G401 (cell line): ENCODE results near the gene LHX4. TPM values are rescaled to one million over a fixed set of nuclear protein-coding genes. Genes with fewer than 3 reads are reported as not detected.
"Not testable (repeated sequence)": the region's sequence is repeated elsewhere in the genome, so short reads cannot be mapped to it uniquely, and the experiment has no call there.

ENCODE experiments used
- DNase-seq: peaks from one replicate; pipeline ENCODE4 v3.0.0-alpha.2; 2015; ENCODE audit warnings: low spot score
- in situ Hi-C: cut with HindIII; loops from 2 replicates; pipeline ENCODE4 v1.10.0; 2016; ENCODE audit warnings: low sequenced_read_pairs, mixed read lengths
- total RNA-seq: library from RNA; depleted of rRNA; stranded (reverse); fragments of >200 nt; shearing (Covaris generic); gene quantifications from 2 replicates; pipeline ENCODE4 v1.2.3, GENCODE V29; 2014

LHX4 gene
- total RNA-seq, 1 experiment from 2014 or later, result not detected

DNA sequence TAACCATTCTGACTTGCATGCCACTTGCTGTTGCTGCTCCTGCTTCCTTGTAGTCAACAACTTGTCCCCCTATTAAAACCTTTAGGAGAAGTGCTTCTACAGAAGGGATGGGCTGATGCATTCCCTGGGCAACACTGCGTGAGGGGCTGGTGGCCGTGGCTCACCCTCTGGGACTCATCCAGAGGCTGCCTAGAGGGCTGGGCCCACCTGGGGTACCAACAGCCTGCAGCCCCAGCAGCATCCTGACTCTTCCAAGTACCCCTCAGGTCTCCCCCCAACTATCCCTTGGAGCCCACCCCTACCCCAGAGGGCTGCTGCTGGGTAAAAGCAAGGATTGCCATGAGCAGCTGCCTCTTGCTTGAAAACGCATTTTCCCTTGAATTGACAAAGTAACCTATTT lies 34.7 kb upstream of the LHX4 start:
- no peak for DNase-seq

DNA sequence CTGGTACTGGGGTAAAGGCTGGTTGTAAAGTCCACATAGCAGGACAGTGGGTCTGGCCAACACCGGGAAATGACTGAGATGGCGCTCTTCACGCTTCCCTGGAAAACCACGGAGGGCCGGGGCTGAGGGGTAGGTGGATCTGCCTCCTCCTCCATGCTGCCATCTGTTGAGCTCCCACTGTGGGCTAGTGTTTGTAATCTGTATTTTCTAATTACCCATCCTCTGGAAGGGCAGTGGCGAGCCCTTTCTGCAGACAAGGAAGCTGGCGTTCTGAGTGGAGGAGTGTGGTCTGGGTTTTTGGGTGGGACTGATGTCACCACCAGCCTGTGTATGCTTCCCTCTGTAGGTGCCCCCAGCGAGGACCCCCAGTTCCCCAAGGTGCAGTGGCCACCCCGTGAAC lies 34.1 kb upstream of the LHX4 start:
- in situ Hi-C loops, result no loop called here
- no peak for DNase-seq

More for the DNA sequence above, 34.7 kb upstream of the LHX4 start:
- in situ Hi-C loops, result no loop called here

DNA sequence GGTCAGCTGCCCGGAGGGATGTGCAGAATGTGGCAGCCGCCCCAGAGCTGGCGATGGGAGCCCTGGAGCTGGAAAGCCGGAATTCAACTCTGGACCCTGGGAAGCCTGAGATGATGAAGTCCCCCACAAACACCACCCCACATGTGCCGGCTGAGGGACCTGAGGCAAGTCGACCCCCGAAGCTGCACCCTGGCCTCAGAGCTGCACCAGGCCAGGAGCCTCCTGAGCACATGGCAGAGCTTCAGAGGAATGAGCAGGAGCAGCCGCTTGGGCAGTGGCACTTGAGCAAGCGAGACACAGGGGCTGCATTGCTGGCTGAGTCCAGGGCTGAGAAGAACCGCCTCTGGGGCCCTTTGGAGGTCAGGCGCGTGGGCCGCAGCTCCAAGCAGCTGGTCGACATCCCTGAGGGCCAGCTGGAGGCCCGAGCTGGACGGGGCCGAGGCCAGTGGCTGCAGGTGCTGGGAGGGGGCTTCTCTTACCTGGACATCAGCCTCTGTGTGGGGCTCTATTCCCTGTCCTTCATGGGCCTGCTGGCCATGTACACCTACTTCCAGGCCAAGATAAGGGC lies 33.5 kb upstream of the LHX4 start:
- in situ Hi-C loops, result no loop called here
- DNase-seq, result no peak

DNA sequence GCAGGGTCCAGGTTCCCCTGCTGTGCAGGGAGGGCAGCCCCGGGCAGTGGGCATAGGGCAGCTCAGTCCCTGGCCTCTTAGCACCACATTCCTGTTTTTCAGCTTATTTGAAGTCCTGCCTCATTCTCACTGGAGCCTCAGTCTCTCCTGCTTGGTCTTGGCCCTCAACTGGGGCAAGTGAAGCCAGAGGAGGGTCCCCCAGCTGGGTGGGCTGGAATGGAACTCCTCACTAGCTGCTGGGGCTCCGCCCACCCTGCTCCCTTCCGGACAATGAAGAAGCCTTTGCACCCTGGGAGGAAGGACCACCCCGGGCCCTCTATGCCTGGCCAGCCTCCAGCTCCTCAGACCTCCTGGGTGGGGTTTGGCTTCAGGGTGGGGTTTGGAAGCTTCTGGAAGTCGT lies 32.8 kb upstream of the LHX4 start:
- no peak for DNase-seq
- in situ Hi-C loops, result no loop called here

DNA sequence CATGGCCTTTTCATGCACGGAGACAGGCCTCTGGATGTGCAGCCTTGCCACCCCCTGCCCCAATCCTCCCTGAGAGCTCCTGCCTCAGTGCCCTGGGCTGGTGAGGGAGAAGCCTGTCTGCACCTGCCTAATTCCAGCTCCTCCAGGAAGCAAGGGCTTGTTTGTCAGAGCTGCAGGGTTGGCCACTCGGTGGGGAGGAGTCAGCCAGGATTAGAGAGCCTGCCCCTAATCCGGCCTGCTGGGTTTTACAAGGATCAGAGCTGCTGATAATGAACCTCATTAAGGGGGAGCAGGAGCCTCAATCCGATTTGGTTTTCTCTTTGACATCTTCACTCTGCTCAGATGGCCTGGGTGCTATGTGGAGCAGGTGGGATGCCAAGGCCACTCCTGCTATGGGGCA lies 31.9 kb upstream of the LHX4 start:
- in situ Hi-C loops, result no loop called here
- no peak for DNase-seq

DNA sequence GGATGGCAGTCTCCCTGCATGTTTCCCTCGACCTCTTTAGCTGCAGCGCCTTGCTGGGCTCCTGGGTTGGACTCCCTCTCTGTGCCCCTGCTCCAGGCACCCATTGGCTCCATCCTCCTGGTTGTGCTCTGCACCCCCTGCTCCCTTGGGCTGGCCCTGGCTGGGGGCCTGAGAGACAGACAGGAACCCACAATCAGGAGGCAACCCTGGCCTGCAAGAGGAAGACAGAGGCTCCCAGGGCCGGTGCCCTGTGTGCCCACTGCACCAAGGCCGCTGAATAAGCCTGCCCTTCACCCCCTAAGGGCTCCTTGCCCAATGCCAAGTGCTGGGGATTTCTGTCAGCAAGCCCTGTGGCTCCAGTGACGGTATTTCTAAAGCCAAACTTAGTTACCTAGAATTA lies 31.5 kb upstream of the LHX4 start:
- in situ Hi-C loops, result no loop called here
- no peak for DNase-seq

DNA sequence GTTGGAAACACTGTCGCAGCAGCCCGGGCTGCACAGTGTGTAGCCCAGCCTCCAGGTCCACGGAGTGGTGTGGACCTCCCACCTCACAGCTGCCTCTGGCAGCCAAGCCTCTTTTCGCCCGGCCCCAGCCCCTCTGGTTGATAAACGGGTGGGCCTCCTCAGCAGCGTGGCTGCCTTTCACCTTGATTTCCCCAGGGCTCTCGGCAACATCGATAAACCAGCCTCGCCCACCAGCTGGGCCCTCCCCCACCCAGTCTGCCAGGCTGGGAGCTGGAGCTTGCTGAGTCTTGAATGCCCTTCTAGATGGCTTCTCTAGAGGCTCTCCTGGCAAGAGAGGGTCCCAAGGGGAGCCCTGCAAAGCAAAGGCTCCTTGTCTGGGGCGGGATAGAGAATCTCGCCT lies 31.0 kb upstream of the LHX4 start:
- no peak for DNase-seq
- in situ Hi-C loops, result no loop called here

DNA sequence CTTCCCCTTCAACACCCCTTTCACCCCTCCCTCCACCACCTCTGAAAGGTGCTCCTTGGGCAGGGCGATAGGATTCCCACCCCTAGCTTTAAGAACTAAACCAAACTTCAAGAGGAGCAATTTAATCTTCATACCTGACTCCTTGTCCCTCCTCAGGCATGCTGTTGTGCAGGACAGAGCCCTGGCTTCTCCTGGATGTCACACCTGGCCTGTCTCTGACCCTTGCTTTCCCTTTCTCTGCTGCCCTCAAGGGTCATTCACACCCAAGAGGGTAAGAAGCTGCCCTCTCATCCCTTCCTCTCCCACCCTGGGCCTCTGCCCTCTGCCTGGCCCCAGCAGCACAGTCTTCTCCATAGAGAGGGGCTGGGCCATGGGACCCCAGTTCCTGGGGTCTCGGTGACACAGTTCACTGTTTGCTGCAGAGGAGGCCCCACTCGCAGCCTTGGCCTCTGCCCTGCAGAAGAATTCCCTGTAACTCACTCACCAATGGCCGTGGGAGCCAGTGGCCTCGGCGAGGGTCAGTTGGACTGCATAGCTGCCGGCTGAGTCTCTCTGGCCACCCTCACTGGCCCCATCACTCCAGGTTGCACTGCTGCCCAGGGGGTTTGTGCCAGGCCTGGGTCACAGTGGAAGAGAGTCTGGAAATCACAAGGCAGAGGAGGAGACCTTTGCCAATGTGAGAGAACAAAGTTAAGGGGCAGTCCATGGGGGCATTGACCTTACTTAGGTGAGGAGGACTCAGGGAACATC lies 28.4 kb upstream of the LHX4 start:
- in situ Hi-C loops, result no loop called here
- DNase-seq, result no peak

DNA sequence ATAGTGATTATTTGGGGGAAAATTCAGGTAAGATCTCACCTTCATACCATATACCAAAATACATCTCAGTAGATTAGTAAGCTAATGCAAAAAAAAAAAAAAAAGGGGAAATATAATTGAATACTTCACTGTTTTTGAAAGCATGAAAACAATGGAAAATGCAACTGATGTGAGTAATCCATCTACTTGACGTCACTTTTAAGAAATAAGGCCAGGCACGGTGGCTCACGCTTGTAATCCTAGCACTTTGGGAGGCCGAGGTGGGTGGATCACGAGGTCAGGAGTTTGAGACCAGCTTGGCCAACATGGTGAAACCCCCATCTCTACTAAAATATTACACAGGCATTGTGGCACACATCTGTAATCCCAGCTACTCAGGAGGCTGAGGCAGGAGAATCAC lies 27.5 kb upstream of the LHX4 start:
- in situ Hi-C loops, DNase-seq: not testable (repeated sequence)

DNA sequence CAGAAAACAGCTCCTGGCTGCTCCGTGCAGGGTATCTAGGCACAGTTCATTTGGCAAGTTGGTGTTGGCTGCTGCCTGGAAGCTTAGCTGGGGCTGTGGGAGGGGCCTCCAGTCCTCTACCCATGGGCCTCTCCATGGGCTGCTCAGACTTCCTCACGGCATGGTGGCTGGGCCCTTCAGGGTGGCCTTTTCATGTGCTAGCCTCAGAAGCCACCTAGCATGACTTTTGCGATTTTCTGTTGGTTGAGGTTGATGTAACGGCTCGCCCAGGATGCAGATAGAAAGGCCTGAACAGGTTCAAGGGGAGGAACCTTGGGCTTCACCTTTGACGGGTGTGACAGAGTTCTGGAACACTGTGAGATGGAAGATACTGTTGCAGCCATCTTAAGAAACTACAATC lies 25.8 kb upstream of the LHX4 start:
- in situ Hi-C loops, result no loop called here
- no peak for DNase-seq

DNA sequence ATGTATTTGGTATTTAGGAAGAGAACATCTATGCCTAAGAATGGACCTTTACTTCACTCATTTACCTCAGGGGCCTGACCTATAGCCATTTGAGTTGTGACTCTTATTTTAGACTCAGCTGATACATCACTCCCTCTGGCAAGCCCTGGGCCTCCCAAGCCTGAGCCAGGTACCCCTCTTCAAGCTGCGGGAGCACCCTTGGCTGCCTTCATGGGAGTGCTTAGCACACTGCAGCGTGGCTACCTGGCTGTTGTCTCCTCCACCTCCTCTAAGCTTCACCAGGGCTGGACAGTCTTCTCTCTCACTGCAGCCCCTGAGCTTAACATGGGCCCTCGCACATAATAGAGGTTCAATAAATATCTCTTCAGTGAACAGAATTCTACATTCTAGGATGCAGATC lies 23.5 kb upstream of the LHX4 start:
- in situ Hi-C loops, result no loop called here
- no peak for DNase-seq

DNA sequence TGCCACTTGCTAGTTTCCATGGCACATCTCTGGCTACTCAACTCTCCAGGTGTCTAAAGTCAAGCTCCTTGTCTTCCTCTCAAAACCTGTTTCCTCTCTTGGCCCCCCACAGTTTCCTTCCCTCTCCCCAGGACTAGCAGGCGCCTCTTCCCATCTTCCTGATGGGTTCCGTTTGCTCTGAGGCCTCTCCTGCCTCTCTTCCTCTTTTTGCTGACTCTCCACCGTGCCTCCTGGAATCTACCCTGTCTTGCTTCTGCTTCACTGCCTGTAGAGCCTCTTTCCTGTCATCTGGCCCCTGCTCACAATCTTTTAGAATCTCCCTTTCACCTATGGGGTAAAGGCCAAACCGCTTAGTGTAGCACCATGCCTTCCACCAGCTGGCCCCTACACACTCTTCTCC lies 21.8 kb upstream of the LHX4 start:
- in situ Hi-C loops, result no loop called here
- no peak for DNase-seq

DNA sequence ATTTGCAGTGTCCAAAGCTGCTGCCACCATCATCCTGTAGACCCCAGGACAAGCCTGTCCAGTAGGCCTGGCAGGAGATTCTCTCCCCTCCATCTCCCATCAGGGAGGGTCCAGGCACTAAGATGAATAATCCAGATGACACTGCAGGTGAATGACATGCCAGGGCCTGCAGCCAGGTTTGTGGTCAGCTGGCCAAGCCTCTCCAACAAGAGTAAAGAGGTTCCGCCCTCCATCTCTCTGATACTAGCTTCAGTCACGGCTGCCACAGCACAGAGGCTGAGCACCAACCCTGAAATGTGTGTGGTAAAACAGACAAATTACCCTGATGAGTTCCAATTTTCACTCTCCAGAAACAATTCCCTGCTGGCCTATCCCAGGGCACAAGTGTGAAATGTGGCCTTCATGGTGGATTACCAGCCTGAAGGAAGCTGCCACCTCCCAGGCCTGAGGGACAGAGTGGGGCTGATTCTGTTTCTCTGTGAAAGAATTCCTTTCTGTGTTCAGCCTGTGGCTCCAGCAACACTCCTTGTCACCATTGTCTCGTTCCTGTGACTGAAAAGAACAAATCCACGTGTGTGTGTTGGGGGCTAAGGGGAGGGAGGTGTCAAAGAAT lies 19.9 kb upstream of the LHX4 start:
- DNase-seq, result no peak
- in situ Hi-C loops, result no loop called here

DNA sequence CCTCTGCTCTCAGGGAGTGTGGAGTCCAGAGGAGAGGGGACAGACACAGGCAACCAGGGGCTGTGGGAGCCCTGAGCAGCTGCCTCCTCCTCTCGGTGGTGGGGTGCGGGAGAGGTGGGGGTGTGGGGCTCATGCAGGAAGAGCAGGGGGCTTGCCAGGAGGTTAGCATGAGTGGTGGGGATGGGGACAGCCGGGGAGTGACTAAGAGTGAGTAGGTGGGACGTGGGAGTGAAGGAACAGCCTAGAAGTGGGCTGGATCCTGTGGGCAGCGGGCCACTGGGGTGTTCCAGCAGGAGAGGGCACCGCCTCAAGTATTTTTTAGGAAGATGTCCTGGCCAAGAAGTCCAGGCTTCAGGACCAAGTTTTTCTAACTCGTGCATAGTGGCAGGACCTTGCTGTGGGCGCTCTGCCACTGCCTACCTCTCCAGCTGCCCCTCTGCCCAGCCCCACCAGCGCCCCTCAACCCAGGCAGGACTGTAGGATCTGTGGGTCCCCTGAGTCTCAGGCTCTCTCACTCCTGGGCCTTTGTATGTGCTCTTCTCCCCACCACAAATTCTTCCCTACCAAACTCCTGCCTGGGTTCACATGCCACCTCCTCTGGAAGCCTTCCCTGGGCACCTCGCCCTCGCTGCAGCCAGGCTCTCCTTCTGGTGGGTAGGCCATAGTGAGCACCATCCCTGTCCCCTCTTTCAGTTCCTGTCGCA lies 18.8 kb upstream of the LHX4 start:
- DNase-seq, result no peak
- in situ Hi-C loops, result no loop called here

DNA sequence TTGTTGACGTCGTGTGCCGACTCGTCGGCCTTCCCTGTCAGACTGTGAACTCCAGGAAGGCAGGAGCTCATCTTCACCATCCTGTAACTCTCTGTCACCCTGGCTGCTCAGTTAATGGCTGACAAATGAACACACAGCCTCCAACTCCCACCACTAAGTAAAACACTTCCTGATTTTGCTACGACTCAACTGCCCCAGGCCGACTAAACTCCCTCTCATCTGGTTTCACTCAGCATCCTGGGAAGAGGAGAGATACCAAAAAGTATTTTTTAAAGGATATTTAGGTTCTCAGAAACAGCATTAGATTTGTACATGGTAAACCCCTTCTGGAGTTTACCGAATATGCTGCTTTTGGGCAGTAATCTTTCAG lies 18.2 kb upstream of the LHX4 start:
- DNase-seq, result no peak
- in situ Hi-C loops, result no loop called here

DNA sequence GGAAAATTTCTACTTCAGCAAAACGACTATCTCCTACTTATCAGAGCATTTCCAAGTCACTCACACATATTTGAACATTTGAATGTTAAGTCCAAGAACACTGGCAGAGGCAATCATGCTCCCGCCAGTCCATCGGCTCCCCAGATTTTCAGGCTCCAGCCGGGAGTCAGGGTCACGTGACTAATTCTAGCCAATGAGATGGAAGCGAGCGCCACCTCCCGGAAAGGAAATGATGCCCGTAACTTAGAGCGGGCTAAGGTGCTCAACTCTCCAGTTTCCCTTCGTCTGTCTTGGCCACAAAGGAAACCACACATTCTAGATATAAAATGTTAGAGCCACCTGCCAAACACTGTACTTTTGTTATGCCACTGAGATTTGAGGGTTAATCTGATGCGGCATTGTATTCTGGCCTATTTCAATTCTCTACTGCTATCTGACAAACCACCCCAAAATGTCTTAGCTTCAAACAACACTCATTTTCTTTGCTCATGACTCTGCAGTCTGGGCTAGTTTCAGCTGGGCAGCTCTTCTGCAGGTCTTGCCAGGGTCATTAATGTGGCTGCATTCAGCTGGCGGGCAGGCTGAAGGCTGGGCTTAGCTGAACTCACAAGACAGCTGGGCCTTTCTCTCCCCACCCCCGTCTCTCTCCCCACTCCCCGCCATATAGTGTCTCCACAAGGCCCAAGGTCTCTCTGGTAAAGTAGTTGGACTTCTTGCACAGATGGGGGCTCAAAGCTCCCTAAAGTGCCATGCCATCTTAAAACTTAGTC lies 16.5 kb upstream of the LHX4 start:
- no peak for DNase-seq
- in situ Hi-C loops, result no loop called here

DNA sequence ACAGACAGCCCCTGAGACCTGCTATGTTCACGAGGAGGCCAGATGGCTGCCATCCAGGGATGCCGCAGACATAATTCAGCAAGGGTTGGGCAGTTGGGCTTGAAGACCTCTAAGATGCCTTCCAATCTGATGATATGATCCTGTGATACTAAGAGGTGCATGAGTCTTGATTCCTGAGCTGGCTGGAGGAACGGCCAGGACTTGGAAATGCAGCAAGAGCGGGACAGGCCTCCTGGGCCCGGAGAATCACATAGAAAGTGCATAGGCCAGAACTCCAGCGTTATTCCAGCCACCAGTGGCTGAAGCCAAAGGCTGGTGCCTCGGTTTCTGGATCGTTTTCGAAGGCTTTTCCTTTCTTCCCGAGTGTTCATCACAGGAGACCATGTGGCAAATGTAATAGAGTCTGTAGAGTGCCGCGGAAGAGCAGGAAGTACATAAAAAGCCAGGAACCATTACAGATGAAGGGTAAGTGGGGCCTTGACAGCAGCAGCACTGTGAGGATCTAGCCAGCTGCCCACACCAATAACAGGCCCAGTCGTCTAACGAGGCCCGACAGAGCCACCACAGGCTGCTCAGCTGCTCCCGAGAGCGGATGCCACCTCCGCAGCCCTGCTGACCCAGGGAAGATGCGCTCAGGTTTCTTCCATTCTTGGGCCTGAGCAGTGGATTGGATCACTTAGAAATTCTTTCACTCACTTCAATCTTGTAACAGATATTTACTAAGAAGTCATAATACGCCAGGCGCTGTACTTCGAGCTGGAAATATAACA lies 14.0 kb upstream of the LHX4 start:
- in situ Hi-C loops, result no loop called here
- DNase-seq, result no peak

DNA sequence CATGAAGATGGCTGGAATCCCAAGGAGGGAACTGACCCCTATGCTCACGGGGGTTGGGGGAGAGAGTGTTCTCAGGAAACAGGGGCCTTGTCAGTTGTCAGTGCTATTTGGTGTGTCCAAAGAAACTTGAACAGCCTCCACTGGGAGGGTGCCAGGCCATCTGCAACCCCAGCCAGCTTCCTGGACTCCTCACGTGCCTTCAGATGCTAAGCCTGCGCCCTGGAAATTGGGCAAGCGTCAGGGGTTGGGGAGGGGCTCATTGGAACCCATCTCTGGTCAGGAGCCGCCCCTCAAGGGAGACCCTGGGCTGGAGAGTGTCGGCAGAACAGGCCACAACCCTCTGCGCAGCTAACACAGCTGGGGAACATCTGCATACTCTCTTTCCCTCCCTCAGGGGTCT lies 13.1 kb upstream of the LHX4 start:
- DNase-seq, result no peak
- in situ Hi-C loops, result no loop called here
